ENCODE measurements around the gene MIPEP. TPM values are rescaled to one million over a fixed set of nuclear protein-coding genes. Genes with fewer than 3 reads are reported as not detected.

MIPEP gene
- total and polyA plus RNA-seq, 12 donors: 13.9 to 28.6 (median 20.7) TPM

GRCh38 chr13:23859904-23860303 lies 29.3 kb downstream of the MIPEP start:
- no peak overlapping the region for H3K27ac ChIP-seq
- H3K36me3 ChIP-seq (replicated peaks in 1 of 2): no peaks in the 10 kb centered on the region
- TF ChIP-seq POLR2A (IDR thresholded peaks at IDR 0.05): no peak
- no peak for TF ChIP-seq CTCF (IDR thresholded peaks at IDR 0.05)
- no peaks in the 10 kb centered on the region for H3K9me3 ChIP-seq (replicated peaks in 1 of 3)
- H3K27me3 ChIP-seq: no peaks in the 10 kb centered on the region
- H3K4me3 ChIP-seq: no peak overlapping the region
- no peak for DNase-seq
- intact Hi-C loops (cut with DNase I): no loop called here
- WGBS, 4 donors: 90 to 99% (median 96%) methylated on average over 2 of the region's 2 CpGs
- no peaks in the 10 kb centered on the region for H3K4me1 ChIP-seq (replicated peaks in 1 of 2)

GRCh38 chr13:23859455-23859854 lies 29.7 kb downstream of the MIPEP start:
- Histone ChIP-seq H3K36me3 (replicated peaks in 1 of 2) (no peaks in the 10 kb centered on the region), H3K9me3 (replicated peaks in 1 of 3) (no peaks in the 10 kb centered on the region), H3K27ac (no peak overlapping the region), H3K27me3 (no peaks in the 10 kb centered on the region), H3K4me1 (replicated peaks in 1 of 2) (no peaks in the 10 kb centered on the region), H3K4me3 (no peak overlapping the region)
- TF ChIP-seq POLR2A (IDR thresholded peaks at IDR 0.05): no peak
- no peak for TF ChIP-seq CTCF (IDR thresholded peaks at IDR 0.05)
- intact Hi-C loops (cut with DNase I): no loop called here
- DNase-seq: no peak

- no peak overlapping the region for H3K27ac ChIP-seq
- no peaks in the 10 kb centered on the region for H3K36me3 ChIP-seq (replicated peaks in 1 of 2)
- H3K4me3 ChIP-seq: no peak overlapping the region
- no peak for DNase-seq
- no peaks in the 10 kb centered on the region for H3K27me3 ChIP-seq
- no peak for TF ChIP-seq CTCF (IDR thresholded peaks at IDR 0.05)
- TF ChIP-seq POLR2A (IDR thresholded peaks at IDR 0.05): no peak
- no peaks in the 10 kb centered on the region for H3K9me3 ChIP-seq (replicated peaks in 1 of 3)
- 85 to 89% (median 87%) methylated on average over 5 of the region's 5 CpGs for WGBS, 4 donors
- H3K4me1 ChIP-seq (replicated peaks in 1 of 2): no peaks in the 10 kb centered on the region
- intact Hi-C loops (cut with DNase I): no loop called here
Observed at GRCh38 chr13:23858546-23858945, 30.7 kb downstream of the MIPEP start.

GRCh38 chr13:23856008-23856750 lies 33.0 kb downstream of the MIPEP start:
- DNase-seq: no peak
- TF ChIP-seq CTCF (IDR thresholded peaks at IDR 0.05) (no peak), POLR2A (IDR thresholded peaks at IDR 0.05) (no peak)
- 81 to 96% (median 86%) methylated on average over 5 of the region's 5 CpGs for WGBS, 4 donors
- Histone ChIP-seq H3K27me3 (no peaks in the 10 kb centered on the region), H3K9me3 (replicated peaks in 1 of 3) (no peaks in the 10 kb centered on the region), H3K4me3 (no peak overlapping the region), H3K4me1 (replicated peaks in 1 of 2) (no peaks in the 10 kb centered on the region), H3K36me3 (replicated peaks in 1 of 2) (no peaks in the 10 kb centered on the region), H3K27ac (no peak overlapping the region)
- intact Hi-C loops (cut with DNase I): no loop called here

Data from adrenal gland (tissue), 12 donors.